ENCODE measurements around the gene IL10.

IL10 gene

DNA sequence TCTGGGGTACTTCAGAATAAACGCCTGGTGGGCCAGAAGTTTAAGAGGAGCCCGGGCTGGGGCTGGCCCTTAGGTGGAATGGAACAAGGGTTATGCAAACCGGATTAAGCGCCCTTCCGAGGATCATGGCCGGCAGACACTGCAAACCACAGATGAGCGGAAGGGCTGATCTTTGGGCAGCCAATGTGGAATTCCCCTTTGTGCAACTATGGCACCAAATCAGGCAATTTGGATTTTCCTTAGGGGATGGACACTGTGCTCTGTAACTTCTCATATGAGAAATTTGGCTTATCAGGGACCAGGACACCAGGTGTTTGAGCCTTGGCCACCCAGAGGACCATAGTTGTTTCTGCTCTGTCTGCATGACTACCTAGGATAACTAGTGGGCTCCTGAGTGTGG, 5.7 kb upstream of the IL10 start:
- no peak for ATAC-seq

DNA sequence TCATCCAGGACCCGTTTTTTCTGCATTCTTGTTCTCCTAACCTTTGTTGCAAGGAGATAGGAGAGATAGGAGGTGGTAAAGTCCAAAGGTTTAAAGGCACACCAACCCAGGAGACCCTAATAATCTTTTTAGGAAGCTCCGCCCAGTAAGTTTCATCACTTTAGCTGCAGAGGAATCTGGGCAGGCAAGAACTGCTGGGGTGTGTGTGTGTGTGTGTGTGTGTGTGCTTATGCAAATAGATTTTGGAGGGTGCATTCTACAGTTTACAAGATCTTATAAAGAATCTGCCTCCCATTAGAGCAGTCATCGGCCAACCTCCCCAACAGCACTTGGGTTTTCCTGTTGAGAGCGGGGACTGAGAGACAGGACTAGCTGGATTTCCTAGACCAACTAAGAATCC, 3.9 kb upstream of the IL10 start:
- no peak for ATAC-seq
- TF ChIP-seq, protein P1, sequence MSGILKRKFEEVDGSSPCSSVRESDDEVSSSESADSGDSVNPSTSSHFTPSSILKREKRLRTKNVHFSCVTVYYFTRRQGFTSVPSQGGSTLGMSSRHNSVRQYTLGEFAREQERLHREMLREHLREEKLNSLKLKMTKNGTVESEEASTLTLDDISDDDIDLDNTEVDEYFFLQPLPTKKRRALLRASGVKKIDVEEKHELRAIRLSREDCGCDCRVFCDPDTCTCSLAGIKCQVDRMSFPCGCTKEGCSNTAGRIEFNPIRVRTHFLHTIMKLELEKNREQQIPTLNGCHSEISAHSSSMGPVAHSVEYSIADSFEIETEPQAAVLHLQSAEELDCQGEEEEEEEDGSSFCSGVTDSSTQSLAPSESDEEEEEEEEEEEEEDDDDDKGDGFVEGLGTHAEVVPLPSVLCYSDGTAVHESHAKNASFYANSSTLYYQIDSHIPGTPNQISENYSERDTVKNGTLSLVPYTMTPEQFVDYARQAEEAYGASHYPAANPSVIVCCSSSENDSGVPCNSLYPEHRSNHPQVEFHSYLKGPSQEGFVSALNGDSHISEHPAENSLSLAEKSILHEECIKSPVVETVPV (CRISPR knock-in tag; IDR thresholded peaks at IDR 0.05): no peak
- TF ChIP-seq ZFP30 (CRISPR knock-in tag; IDR thresholded peaks at IDR 0.05) (no peak), ZNF565 (CRISPR knock-in tag; conservative IDR thresholded peaks at IDR 0.05; ENCODE audit: low read depth) (no peak), PPARA (CRISPR knock-in tag; IDR thresholded peaks at IDR 0.05; ENCODE audit: borderline replicate concordance) (no peak), OSR1 (CRISPR knock-in tag; IDR thresholded peaks at IDR 0.05) (no peak), ESRRG (CRISPR knock-in tag; IDR thresholded peaks at IDR 0.05) (no peak), ZNF8 (CRISPR knock-in tag; IDR thresholded peaks at IDR 0.05) (no peak), ISL1 (CRISPR knock-in tag; IDR thresholded peaks at IDR 0.05) (no peak), ZC3H10 (CRISPR knock-in tag; IDR thresholded peaks at IDR 0.05) (no peak)

More for the DNA sequence above, 5.7 kb upstream of the IL10 start:
- TF ChIP-seq ZNF70 (CRISPR knock-in tag; IDR thresholded peaks at IDR 0.05): no peak
- no peak for TF ChIP-seq CSDC2 (CRISPR knock-in tag; IDR thresholded peaks at IDR 0.05)
- no peak for TF ChIP-seq ISL1 (CRISPR knock-in tag; IDR thresholded peaks at IDR 0.05)
- TF ChIP-seq, protein P2, sequence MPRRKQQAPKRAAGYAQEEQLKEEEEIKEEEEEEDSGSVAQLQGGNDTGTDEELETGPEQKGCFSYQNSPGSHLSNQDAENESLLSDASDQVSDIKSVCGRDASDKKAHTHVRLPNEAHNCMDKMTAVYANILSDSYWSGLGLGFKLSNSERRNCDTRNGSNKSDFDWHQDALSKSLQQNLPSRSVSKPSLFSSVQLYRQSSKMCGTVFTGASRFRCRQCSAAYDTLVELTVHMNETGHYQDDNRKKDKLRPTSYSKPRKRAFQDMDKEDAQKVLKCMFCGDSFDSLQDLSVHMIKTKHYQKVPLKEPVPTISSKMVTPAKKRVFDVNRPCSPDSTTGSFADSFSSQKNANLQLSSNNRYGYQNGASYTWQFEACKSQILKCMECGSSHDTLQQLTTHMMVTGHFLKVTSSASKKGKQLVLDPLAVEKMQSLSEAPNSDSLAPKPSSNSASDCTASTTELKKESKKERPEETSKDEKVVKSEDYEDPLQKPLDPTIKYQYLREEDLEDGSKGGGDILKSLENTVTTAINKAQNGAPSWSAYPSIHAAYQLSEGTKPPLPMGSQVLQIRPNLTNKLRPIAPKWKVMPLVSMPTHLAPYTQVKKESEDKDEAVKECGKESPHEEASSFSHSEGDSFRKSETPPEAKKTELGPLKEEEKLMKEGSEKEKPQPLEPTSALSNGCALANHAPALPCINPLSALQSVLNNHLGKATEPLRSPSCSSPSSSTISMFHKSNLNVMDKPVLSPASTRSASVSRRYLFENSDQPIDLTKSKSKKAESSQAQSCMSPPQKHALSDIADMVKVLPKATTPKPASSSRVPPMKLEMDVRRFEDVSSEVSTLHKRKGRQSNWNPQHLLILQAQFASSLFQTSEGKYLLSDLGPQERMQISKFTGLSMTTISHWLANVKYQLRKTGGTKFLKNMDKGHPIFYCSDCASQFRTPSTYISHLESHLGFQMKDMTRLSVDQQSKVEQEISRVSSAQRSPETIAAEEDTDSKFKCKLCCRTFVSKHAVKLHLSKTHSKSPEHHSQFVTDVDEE (CRISPR knock-in tag; IDR thresholded peaks at IDR 0.05): no peak

DNA sequence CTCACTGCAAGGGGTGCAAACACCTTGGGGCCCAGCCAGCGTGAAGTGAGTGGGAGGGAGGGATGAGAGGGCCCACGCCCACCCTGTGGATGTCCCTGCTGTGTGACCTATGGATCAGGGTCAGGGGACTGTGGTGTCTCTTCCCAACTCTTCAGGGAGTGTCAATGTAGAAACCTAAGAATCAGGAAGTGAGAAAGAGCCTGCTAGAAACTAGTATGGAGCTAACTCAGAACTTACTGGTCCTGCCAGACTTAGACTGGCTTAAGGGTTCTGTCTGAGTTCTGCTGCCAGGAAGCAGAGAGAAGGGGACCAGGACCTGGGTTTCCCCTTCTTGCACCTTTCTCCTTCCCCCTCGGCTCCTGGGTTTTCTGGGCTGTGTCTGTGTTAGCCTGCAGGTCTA, 1.8 kb upstream of the IL10 start:
- TF ChIP-seq ZNF565 (CRISPR knock-in tag; conservative IDR thresholded peaks at IDR 0.05; ENCODE audit: low read depth) (no peak), ZFP30 (CRISPR knock-in tag; IDR thresholded peaks at IDR 0.05) (no peak), BACH2 (CRISPR knock-in tag; IDR thresholded peaks at IDR 0.05; ENCODE audit: borderline replicate concordance) (no peak), CSDC2 (CRISPR knock-in tag; IDR thresholded peaks at IDR 0.05) (no peak)
- TF ChIP-seq, protein P1 (CRISPR knock-in tag; IDR thresholded peaks at IDR 0.05): no peak

DNA sequence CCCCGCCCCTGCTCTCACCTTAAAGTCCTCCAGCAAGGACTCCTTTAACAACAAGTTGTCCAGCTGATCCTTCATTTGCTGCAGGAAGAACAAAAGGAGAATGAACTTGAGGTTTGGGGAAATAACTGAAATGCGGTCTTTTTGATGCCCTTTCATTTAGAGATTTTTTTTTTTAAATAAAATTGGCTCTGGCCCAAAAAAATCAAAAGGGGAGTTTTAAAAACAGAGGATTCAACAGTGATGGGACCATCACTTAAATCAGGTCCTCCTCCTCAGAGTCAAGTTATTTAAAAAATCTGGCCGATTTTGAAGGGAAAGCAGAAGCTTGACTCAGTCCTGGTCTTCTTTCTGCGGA, 979 bp downstream of the IL10 start:
- TF ChIP-seq ISL1 (CRISPR knock-in tag; IDR thresholded peaks at IDR 0.05) (no peak), ZNF565 (CRISPR knock-in tag; conservative IDR thresholded peaks at IDR 0.05; ENCODE audit: low read depth) (no peak), SNAI2 (CRISPR knock-in tag; IDR thresholded peaks at IDR 0.05) (no peak), PPARA (CRISPR knock-in tag; IDR thresholded peaks at IDR 0.05; ENCODE audit: borderline replicate concordance) (no peak), ZNF70 (CRISPR knock-in tag; IDR thresholded peaks at IDR 0.05) (no peak), ESRRG (CRISPR knock-in tag; IDR thresholded peaks at IDR 0.05) (no peak), CSDC2 (CRISPR knock-in tag; IDR thresholded peaks at IDR 0.05) (no peak), ZFP3 (CRISPR knock-in tag; IDR thresholded peaks at IDR 0.05) (no peak), ZC3H10 (CRISPR knock-in tag; IDR thresholded peaks at IDR 0.05) (no peak), TCF4 (CRISPR knock-in tag; IDR thresholded peaks at IDR 0.05; ENCODE audit: borderline replicate concordance) (no peak), TOX (CRISPR knock-in tag; IDR thresholded peaks at IDR 0.05; ENCODE audit: borderline replicate concordance) (no peak), ZNF8 (CRISPR knock-in tag; IDR thresholded peaks at IDR 0.05) (no peak)
- TF ChIP-seq, protein P3, sequence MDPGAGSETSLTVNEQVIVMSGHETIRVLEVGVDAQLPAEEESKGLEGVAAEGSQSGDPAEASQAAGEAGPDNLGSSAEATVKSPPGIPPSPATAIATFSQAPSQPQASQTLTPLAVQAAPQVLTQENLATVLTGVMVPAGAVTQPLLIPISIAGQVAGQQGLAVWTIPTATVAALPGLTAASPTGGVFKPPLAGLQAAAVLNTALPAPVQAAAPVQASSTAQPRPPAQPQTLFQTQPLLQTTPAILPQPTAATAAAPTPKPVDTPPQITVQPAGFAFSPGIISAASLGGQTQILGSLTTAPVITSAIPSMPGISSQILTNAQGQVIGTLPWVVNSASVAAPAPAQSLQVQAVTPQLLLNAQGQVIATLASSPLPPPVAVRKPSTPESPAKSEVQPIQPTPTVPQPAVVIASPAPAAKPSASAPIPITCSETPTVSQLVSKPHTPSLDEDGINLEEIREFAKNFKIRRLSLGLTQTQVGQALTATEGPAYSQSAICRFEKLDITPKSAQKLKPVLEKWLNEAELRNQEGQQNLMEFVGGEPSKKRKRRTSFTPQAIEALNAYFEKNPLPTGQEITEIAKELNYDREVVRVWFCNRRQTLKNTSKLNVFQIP (CRISPR knock-in tag; IDR thresholded peaks at IDR 0.05; ENCODE audit: borderline replicate concordance, low read depth): no peak
- TF ChIP-seq, protein P2 (CRISPR knock-in tag; IDR thresholded peaks at IDR 0.05): no peak
- TF ChIP-seq, protein P4, sequence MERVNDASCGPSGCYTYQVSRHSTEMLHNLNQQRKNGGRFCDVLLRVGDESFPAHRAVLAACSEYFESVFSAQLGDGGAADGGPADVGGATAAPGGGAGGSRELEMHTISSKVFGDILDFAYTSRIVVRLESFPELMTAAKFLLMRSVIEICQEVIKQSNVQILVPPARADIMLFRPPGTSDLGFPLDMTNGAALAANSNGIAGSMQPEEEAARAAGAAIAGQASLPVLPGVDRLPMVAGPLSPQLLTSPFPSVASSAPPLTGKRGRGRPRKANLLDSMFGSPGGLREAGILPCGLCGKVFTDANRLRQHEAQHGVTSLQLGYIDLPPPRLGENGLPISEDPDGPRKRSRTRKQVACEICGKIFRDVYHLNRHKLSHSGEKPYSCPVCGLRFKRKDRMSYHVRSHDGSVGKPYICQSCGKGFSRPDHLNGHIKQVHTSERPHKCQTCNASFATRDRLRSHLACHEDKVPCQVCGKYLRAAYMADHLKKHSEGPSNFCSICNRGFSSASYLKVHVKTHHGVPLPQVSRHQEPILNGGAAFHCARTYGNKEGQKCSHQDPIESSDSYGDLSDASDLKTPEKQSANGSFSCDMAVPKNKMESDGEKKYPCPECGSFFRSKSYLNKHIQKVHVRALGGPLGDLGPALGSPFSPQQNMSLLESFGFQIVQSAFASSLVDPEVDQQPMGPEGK (CRISPR knock-in tag; IDR thresholded peaks at IDR 0.05; ENCODE audit: borderline replicate concordance): no peak

More for the DNA sequence above, 1.8 kb upstream of the IL10 start:
- no peak for ATAC-seq

More for the DNA sequence above, 979 bp downstream of the IL10 start:
- ATAC-seq: no peak
